ENCODE results near the gene ZNF235. TPM values are rescaled to one million over a fixed set of nuclear protein-coding genes. Genes with fewer than 3 reads are reported as not detected.
A peak's percentile ranks its signal among the peaks of the same experiment; 100 is the strongest.

Gene ZNF235
- total RNA-seq, 1 donor from 2014 or later = 4.8 TPM

- intact Hi-C loops (cut with micrococcal nuclease) = no loop called here
- no peak for TF ChIP-seq CTCF (IDR thresholded peaks at IDR 0.05; ENCODE audit: borderline replicate concordance)
- Histone ChIP-seq H3K27me3 (ENCODE audit: low read depth) (no peaks in the 10 kb centered on the region), H3K4me3 (no peak overlapping the region), H3K36me3 (peaks cover 98% of the 10 kb centered on the region), H3K9me3 (replicated peaks) (peaks cover 87% of the 10 kb centered on the region), H3K4me1 (no peaks in the 10 kb centered on the region), H3K27ac (replicated peaks) (no peak overlapping the region)
- DNase-seq = no peak
Observed at GRCh38 chr19:44332145-44332544, 27.3 kb upstream of the ZNF235 start.

- no peak for TF ChIP-seq CTCF (IDR thresholded peaks at IDR 0.05; ENCODE audit: borderline replicate concordance)
- H3K27me3 ChIP-seq (ENCODE audit: low read depth) = no peaks in the 10 kb centered on the region
- no peak overlapping the region for H3K27ac ChIP-seq (replicated peaks)
- H3K4me3 ChIP-seq = no peak overlapping the region
- peaks cover 93% of the 10 kb centered on the region for H3K9me3 ChIP-seq (replicated peaks)
- H3K36me3 ChIP-seq = no peaks in the 10 kb centered on the region
- DNase-seq = no peak
- intact Hi-C loops (cut with micrococcal nuclease) = no loop called here
- no peaks in the 10 kb centered on the region for H3K4me1 ChIP-seq
Observed at GRCh38 chr19:44315883-44316282, 11.1 kb upstream of the ZNF235 start.

- intact Hi-C loops (cut with micrococcal nuclease) = no loop called here
- Histone ChIP-seq H3K4me3 (no peak overlapping the region), H3K27me3 (ENCODE audit: low read depth) (no peaks in the 10 kb centered on the region), H3K4me1 (no peaks in the 10 kb centered on the region), H3K36me3 (no peaks in the 10 kb centered on the region), H3K27ac (replicated peaks) (no peak overlapping the region), H3K9me3 (replicated peaks) (peaks cover 84% of the 10 kb centered on the region)
- TF ChIP-seq CTCF (IDR thresholded peaks at IDR 0.05; ENCODE audit: borderline replicate concordance) = no peak
- DNase-seq = no peak
Observed at GRCh38 chr19:44313231-44313630, 8.4 kb upstream of the ZNF235 start.

GRCh38 chr19:44308011-44308410 lies 3.2 kb upstream of the ZNF235 start:
- TF ChIP-seq CTCF (IDR thresholded peaks at IDR 0.05; ENCODE audit: borderline replicate concordance) = no peak
- intact Hi-C loops (cut with micrococcal nuclease) = no loop called here
- H3K4me3 ChIP-seq = no peak overlapping the region
- no peaks in the 10 kb centered on the region for H3K27me3 ChIP-seq (ENCODE audit: low read depth)
- H3K4me1 ChIP-seq = peaks cover 22% of the 10 kb centered on the region
- H3K27ac ChIP-seq (replicated peaks) = no peak overlapping the region
- no peak for DNase-seq
- H3K36me3 ChIP-seq = no peaks in the 10 kb centered on the region
- peaks cover 48% of the 10 kb centered on the region for H3K9me3 ChIP-seq (replicated peaks)

GRCh38 chr19:44306283-44306682 lies 1.5 kb upstream of the ZNF235 start:
- H3K9me3 ChIP-seq (replicated peaks) = peaks cover 34% of the 10 kb centered on the region
- no peaks in the 10 kb centered on the region for H3K27me3 ChIP-seq (ENCODE audit: low read depth)
- no peak for DNase-seq
- intact Hi-C loops (cut with micrococcal nuclease) = no loop called here
- no peak overlapping the region for H3K27ac ChIP-seq (replicated peaks)
- TF ChIP-seq CTCF (IDR thresholded peaks at IDR 0.05; ENCODE audit: borderline replicate concordance) = no peak
- H3K4me3 ChIP-seq = no peak overlapping the region
- peaks cover 13% of the 10 kb centered on the region for H3K36me3 ChIP-seq
- peaks cover 22% of the 10 kb centered on the region for H3K4me1 ChIP-seq

GRCh38 chr19:44305457-44305856 lies 632 bp upstream of the ZNF235 start:
- Histone ChIP-seq H3K4me3 (peak overlapping the region; percentile 88), H3K36me3 (peaks cover 21% of the 10 kb centered on the region), H3K27me3 (ENCODE audit: low read depth) (no peaks in the 10 kb centered on the region), H3K4me1 (peaks cover 22% of the 10 kb centered on the region), H3K27ac (replicated peaks) (peak overlapping the region; percentile 84), H3K9me3 (replicated peaks) (peaks cover 30% of the 10 kb centered on the region)
- intact Hi-C loops (cut with micrococcal nuclease) = no loop called here
- TF ChIP-seq CTCF (IDR thresholded peaks at IDR 0.05; ENCODE audit: borderline replicate concordance) = no peak
- DNase-seq = no peak

Measured in left ventricle myocardium inferior (tissue), 1 donor.